Muscle of back (tissue), 11 donors: Measurements from ENCODE around the gene IMMP1L. TPM values are rescaled to one million over a fixed set of nuclear protein-coding genes. Genes with fewer than 3 reads are reported as not detected.

ENCODE experiments used
- DNase-seq, 3 donors: peaks; one replicate each; pipeline versions ENCODE4 v3.0.0 to v3.0.0-alpha.2; 2013
- polyA plus RNA-seq, 10 donors: library from polyadenylated mRNA; unstranded; fragments of 120-200 nt; gene quantifications; one replicate each; pipeline ENCODE4 v1.2.1, GENCODE V29; 2013; ENCODE audit not compliant: insufficient read length in 10 of 10

The IMMP1L gene
- polyA plus RNA-seq, 10 donors, result 24.0 to 32.2 (median 27.6) TPM

- DNase-seq, result no peak
Measured at GRCh38 chr11:31408201-31408600, 101.2 kb downstream of the IMMP1L start.

GRCh38 chr11:31404614-31405013, 104.8 kb downstream of the IMMP1L start:
- DNase-seq, result no peak

DNA sequence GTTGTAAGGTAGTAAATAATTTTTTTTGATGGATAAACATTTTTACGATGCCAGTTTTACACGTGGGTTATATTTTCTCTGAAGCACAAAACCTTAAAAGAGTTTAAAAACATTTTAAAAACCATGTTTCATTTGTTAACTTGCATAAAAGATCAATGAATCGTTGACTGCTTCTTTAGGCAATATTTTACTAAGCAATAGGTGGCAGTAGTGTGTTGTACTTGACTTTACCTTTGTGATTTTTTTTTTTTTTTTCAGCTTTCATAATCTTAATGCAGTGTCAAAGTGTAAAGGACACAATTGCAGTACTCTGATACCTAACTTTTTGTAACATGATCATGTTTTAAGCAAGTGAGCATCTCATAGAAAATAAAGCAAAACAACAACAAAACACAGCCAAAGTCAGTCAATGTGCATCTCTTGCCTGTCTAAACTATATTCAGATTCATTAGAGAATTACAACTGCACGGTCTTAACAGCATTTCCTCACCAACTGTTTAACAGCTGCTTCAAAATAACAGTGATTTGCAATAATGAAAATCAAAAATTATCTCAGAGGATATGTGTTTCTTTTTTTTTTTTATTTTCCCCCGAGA, 112.1 kb downstream of the IMMP1L start:
- DNase-seq, result peak in 2 of 3 donors; percentile 4 to 26

DNA sequence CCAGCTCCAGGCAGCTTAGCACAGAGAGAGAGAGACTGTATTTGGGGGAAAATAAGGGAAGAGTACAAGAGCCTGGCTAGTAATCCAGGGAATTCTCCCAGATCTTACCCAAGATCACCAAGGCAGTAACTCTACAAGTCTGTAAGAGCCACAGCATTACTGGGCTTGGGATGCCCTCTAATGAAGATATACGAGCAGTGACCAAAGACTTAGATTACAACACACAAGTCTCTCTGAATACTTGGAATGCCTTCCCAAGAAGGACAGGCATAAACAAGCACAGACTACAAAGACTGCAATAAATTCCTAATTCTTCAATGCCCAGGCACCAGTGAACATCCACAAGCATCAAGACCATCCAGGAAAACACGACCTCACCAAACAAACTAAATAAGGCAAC, 122.0 kb downstream of the IMMP1L start:
- no peak for DNase-seq

DNA sequence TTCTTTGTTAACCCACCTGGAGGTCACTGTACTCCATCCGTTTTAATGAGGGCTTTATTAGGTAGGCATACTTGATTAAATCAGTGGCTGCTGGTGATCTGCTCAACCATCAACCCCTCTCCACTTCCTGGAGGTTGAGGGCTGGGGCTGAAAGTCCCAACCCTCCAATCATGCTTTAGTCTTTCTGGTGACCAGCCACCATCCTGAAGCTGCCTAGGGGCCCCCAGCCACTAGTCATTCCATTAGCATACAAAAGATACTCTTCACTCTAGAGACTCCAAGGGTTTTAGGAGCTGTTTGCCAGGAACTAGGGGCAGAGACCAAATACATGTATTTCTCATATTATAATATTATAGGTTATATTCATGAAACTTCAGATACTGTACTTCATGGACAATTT, 126.3 kb downstream of the IMMP1L start:
- DNase-seq, result no peak

Other genes starting within 250 kb of the IMMP1L start
- under 1 TPM; 0.07 to 0.47 (median 0.36) TPM for gene DCDC1, start 139.9 kb downstream of the IMMP1L start, polyA plus RNA-seq
- 10 to 100 TPM; 13.0 to 20.2 (median 16.5) TPM for gene DNAJC24, start 139.8 kb downstream of the IMMP1L start, polyA plus RNA-seq
- 10 to 100 TPM; 13.0 to 18.7 (median 16.6) TPM for gene ELP4, start 145 bp upstream of the IMMP1L start, polyA plus RNA-seq